Left renal pelvis (tissue), 4 donors: ENCODE measurements around the gene CORO2A. TPM values are rescaled to one million over a fixed set of nuclear protein-coding genes. Genes with fewer than 3 reads are reported as not detected.
"Not testable (repeated sequence)": the region's sequence is repeated elsewhere in the genome, so short reads cannot be mapped to it uniquely, and the experiment has no call there.

Experiments used
- DNase-seq, 4 donors: peaks; one replicate each; pipeline ENCODE4 v3.0.0-alpha.2; 2013; ENCODE audit warnings: low read depth in 4 of 4, low spot score in 3 of 4
- polyA plus RNA-seq, 4 donors: library from polyadenylated mRNA; unstranded; fragments of 120-200 nt; gene quantifications; one replicate each; pipeline ENCODE4 v1.2.1, GENCODE V29; 2013; ENCODE audit not compliant: insufficient read length in 4 of 4

CORO2A gene
- polyA plus RNA-seq, 4 donors: 0.23 to 3.3 (median 2.5) TPM

DNA sequence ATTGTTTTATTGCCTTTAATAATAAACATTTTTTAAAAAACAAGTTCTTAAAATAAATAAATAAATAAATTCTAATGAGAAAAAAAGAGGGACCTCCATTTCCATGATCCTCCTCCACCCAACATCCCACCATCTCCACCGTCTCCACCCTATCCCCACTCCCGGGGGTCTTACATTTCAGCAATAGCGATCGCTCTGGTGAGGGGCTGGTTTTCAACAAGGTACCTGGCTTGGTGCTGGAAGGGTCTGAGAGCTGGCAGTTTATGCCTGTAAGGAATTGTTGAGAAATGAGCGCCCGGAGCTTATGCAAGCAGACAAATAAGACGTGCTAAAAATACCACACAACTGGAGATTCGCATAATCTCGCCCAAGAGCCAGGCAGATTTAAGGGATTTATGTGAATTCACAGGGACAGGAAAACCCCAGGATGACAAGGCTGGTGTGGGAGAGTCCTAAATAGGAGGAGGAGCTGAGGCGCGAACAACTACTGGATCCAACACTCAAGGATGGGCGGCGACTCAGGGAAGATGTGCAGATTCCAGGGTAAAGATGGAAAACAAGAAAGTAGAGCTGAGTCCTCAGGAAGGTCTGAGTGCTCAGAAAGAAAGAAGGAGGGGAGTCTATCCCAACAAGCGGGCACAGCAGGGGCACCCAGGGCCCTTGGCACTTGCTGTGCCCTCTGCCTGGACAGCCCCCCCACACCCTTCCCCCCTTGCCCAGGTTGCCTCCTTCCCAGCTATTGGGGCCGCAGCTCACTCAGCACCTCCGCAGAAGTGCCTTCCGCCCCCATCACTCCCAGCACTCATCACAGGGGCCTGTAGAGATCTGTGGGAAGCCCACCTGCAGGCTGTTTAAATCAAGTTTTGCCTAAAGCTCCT, 100.5 kb downstream of the CORO2A start:
- no peak for DNase-seq

DNA sequence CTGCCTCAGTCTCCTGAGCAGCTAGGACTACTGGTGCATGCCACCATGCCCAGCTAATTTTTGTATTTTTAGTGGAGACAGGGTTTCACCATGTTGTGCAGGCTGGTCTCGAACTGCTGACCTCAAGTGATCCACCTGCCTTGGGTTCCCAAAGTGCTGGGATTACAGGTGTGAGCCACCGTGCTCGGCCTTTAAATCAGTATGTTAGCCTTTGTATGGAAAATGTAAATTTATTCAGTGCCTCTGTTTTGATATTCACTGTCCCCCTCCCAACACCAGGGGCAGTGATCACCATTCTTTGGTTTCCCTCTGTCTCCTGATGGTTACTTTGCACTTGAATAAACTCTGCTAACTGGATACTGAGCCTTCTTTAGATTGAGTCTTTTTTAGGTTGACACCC, 101.8 kb downstream of the CORO2A start:
- DNase-seq: not testable (repeated sequence)

DNA sequence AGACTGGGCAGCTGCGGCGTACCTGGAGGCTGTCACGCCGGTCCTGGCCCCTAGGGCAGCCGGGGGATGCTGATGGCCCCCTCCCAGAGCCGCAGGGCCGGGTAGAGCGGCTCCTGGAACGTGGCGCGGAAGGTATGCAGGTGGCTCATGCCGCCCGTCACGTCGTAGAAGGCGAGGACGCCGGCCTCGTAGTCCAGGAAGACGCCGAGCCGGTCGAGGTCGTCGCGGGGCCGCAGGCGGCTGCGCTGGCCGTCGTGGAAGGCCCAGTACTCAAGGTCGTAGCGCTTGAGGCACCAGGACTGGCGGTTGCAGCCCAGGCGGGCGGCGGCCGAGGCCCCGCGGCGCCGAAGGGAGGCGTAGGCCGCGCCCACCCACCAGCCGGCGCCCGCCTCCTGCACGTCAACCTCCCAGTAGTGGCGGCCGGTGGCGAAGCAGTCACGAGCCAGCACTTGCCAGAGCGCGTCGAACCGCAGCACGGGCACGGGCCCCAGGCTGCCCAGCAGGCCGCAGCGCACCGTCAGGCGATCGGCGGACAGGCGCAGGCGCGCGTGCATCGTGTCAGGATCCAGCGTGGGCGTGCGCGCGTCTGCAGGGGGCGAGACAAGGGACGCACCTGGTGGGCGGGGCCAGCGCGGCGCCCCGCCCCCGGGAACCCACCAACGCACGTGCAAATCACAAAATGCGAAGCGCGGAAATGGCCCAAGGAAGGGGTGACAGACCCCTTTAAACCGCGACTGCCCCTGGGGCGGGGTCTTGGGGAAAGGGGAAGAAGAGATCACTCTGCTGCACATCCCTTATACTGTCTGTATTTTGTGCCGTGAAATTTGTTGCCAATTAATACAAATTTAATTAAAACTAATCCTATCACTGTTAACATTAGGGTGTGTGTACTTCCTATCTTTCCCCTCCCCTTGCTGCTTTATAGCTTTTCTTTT, 104.8 kb downstream of the CORO2A start:
- DNase-seq: peak in 2 of 4 donors; percentile 42

DNA sequence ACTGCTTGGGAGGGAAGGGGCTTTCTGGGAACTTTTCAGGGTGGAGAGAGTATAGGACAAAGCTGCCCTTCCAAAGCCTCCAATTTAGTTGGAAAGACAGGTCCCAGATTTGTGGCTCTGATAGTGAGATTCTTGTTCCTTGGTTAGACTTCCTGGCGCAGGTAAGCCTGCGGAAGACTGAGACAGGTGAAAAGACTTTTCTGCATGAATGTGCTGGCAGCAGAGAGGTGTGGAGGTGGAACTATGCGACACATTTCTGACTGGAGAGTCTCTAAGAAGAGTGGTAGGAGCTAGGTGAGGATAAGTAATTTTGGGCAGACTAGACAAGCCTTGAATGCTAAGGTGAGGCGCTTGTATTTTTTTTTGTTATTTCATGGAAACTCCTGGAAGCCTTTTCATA, 106.0 kb downstream of the CORO2A start:
- peak in 1 of 4 donors; percentile 8 for DNase-seq

DNA sequence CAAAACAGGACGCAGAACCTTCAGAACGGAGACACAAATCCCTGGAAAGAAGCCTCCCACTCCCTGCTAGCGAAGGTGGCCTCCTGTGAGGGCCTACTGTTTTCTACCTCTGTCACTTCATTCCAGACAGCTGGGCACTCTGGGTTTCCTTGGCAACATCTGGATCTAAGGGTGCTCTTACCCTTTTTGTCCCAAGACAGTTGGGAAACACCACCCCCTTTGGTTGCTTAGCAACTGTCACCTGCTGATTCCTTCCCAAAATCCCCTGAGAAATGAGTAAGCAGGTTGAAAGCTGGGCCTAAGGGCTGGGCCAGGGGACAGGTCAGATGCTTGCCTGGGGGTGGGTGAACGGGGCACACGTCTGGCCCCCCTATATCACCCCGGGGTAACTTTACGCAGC, 106.5 kb downstream of the CORO2A start:
- no peak for DNase-seq

DNA sequence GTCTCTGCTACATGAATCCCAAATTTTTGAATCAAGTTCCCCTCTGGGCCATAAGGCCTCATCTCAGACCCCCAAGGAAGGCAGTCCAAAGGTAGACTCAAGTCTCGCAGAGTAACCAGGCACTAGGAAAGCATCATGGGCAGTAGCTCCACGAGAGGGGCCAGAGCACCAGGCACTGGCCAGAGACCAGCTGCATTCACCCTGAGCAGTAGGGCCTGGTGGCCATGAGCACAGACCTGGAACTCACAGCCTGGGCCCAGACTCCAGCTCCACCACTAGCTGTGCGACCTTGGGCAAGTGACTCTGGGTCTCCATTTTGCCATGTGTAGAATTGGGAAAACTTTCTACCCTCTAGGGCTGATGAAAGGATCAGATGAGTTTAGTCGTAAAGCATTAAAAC, 107.4 kb downstream of the CORO2A start:
- DNase-seq: no peak

DNA sequence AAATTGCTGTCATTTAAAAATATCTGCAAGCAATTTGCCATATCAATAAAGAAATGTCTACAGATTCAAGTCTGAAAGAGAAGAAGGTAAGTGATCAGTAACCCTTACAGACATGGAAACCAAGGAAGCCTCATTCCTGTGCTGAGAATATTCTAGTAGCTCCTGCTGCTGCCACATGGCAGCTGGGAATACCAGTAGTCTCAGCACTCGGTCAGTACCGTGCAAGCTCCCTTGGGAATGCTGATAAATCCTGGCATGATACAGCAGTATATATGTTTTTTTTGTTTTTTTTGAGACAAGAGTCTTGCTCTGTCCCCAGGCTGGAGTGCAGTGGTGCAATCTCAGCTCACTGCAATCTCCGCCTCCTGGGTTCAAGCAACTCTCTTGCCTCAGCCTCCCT, 108.0 kb downstream of the CORO2A start:
- DNase-seq: no peak

DNA sequence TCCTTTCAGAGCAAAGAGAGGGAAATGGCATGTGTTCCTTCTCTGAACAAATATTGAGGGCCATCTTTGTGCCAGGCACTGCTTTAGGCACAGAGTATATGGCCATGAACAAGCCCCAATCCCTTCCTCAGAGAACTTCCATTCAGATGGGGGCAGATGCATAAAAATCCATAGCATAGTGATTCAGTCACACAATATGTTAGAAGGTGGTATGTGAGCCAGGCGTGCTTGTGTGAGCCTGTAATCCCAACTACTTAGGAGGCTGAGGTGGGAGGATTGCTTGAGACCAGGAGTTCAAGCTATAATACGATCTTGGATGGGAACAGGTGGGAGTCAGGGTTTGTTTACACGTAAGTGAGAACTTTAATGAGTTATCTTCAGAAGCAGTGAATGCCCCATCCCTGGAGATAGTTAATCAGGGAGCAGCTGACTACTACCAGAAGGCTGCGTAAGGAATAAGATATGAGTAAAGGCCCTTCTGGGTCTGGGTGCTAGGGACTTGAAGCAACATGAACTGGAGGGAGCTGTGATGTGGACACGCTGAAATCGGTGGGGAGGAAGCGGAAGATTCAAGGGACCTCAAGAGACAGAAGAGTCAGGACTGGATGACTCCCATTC, 108.8 kb downstream of the CORO2A start:
- no peak for DNase-seq

DNA sequence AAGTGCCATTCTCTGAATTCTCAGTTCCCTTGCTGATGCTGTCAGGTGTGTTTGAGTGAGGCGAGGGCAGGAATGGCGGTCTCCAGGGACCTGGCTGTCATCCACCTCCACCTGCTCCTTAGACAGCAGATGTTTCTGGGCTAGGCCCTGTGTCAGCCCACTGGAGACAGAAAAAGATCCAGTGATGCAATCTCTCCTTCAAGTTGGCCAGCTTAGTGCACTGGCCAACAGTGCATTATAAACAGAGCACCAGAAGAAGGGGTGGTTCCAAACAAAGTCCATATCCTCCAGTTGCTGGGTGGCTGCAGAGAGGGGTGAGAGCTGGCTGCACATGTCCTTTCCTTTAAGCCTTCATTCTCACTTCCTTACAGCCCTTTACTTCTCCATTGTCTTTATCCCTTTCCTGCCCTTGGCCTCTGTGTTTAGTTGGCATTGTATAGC, 109.4 kb downstream of the CORO2A start:
- DNase-seq: no peak

DNA sequence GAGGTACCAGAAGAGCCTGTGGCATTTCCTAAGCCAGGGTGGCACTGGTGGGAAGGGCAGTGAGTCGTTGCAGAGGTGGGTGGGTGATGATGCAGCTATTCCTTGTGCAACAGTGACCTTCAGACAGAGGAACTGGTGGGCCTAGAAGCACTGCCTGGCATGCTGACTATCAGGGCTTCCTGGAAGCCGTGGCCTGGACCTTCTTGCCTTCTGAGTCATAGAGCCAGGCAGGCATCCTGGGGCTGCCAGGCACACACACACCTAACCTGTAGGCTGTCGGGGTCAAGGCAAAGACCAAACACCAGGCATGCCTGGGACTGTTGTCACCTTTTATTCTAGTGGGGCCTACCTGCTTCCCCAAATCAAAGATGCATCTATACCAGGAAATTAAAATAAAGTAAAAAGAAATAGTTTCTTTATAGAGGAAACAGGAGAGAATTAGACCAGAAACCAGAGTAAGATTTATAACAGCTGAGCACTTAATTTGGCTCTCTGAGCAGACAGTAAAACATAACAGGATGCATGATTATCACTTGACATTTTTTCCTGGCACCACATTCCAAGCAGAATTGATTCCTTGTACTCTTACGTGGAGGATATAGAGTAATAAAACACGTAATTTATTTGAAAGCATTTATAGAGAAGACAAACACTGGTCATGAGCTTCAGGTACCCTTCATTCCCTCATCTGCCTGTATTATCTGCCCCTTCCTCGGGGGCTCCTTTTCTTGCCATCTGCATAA, 110.8 kb downstream of the CORO2A start:
- no peak for DNase-seq

DNA sequence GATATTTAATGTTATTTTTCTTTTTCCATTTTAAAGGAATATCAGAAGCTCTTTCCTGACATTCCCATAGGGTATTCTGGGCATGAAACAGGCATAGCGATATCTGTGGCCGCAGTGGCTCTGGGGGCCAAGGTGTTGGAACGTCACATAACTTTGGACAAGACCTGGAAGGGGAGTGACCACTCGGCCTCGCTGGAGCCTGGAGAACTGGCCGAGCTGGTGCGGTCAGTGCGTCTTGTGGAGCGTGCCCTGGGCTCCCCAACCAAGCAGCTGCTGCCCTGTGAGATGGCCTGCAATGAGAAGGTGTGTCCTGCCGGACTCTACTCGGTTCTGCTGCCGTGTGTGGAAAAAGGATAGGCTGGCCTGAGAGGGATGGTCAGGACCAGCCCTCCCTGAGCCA, 111.7 kb downstream of the CORO2A start:
- DNase-seq: no peak

DNA sequence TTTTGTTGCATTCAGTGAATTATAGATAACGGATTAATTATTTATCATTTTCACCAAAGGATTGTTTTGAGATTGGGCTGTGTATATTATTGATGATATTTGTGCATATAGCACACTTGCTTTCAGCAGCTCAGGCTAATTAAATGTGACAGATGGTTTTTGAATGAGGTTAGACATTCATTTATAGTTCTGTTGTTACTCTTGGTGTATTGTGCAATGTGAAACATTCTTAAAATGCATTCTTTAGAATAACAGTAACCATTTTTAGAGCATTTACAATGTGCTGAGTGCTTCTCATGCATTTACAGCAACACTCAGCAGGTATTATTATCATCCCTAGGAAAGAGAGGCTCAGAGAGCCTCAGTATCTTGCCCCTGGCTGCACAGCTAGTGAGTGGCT, 112.1 kb downstream of the CORO2A start:
- DNase-seq: no peak

DNA sequence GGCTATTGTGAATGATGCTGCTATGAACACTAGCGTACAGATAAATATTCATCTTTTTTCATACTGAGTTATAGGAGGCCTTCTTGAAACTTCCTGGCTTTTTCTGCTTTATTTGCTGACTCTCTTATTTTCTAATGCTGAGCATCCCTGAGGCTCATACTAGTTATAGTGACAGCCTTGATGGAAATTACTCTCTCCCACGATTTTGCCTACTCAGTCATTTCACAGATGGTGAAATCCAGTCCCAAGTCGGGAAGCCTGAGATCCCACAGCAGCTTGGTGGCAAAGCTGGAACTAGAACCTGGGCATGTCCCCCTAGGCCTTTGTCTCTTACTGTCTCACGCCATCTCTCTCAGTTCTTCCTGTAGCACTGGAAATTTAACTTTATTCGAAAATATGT, 113.5 kb downstream of the CORO2A start:
- no peak for DNase-seq

DNA sequence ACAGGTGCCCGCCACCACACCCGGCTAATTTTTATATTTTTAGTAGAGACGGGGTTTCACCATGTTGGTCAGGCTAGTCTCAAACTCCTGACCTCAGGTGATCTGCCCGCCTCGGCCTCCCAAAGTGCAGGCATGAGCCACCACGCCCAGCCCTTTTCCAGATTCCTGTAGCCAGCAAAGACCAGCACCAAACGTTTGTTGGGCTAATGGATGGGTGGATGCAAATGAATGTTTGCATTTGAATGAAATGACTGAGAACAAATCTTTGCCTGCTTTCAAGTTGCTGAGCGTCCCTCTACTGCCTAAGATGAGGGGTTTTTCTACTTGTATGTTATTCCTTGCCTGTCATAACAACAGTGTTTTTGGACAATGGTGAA, 115.9 kb downstream of the CORO2A start:
- DNase-seq: not testable (repeated sequence)

DNA sequence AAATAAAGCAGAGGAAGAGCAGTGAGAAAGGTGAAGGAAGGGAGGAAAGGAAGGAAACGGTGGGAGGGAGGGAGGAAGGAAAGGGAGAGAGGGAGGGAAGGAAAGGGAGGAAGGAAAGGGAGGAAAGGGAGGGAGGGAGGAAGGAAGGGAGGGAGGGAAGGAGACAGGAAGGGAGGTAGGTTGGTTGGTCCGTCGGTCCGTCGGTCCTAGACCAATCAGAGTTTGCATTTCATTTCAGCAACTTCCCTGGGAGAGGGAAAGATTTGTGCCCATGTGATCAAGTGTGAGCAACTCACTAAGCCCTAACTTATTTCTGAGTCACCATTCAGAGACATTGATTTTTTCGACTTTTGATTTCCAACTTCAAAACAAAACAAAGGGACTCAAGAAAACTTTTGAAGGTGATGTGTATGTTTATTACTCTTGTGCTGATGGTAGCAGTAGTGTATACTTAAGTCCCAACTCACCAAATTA, 117.1 kb downstream of the CORO2A start:
- DNase-seq: no peak

DNA sequence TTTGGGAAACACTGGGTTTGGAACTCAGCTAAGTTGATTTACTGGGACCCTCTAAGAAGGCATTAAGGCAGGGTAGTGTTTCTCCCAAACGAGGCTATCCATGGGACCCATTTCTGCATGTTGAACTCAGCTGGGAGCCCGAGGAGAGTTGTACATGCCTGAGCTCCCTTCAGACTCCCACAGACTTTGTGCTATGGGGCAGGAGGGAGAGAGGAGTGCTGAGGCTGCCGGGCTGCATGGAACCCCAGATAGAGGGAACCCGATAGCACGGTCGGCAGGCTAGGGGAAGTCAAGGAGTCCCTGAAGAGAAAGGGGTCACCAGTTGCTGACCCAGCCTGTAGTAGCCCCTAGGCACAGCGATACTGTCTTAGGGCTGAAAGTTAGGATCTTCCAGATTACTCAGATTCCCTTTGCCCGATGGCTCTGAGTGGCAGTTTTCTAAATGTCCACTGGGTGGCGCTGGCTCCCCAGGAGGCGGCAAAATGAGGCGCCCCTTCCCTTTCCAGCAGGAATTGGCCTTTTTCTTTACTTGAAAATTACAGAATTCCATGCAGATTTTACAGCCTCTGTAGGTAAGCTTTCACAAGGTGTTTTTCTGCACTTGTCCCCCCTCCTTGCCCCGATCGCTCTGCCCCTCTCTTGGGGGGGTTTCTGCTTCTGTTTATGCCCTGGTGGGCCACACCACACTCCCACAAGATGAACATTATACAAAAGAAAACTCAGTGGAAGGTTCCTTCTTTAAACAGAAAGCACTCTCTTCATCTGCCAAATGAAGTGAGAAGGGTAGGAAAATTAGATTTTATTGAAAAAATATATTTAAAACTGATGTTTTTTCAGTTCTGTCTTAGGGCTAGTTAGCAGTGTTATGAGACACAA, 118.1 kb downstream of the CORO2A start:
- peak in 1 of 4 donors; percentile 32 for DNase-seq

DNA sequence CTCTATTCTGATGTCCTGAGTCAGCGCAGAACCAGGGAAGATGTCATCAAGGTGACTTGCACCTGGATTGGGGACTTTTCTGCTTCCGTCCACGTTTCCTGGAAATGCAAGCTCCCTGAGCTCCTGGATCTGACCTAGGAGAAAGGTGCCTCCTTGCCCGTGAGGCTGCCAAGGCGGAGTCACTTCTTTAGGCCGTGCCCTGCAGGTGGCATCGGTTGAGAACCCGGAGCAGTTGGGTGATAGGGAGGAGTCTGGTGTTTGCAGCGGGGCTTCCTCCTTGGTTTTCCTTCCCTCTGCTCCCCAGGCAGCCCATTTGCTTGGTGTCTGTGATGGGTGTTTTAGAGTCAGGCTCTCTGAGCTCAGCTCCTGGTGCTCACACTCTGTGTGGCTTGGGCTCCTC, 120.7 kb downstream of the CORO2A start:
- DNase-seq: no peak
